IMR-90 (cell line): Measurements from ENCODE around the gene SGCE. TPM values are rescaled to one million over a fixed set of nuclear protein-coding genes. Genes with fewer than 3 reads are reported as not detected.
A peak's percentile ranks its signal among the peaks of the same experiment; 100 is the strongest.

Experiments
- ATAC-seq: fragments of 200-7000 bp; cut with Tn5 transposase; 2 replicates; pipeline ENCODE4 v1.9.1; 2020; ENCODE audit warnings: low read depth, mild to moderate bottlenecking, moderate library complexity
- BruUV-seq: library from RNA; stranded (reverse); fragments of 400-500 nt; replicated peaks from 2 replicates; lab custom pipeline; 2021; lab: Mats Ljungman, UMichigan
- CTCF ChIA-PET: fragments of 300-600 bp; formaldehyde crosslinking; extraction: SDS; loops from one replicate; lab custom pipeline; 2021; ENCODE audit warnings: antibody characterized with exemption; lab: Yijun Ruan, JAX
- POLR2A ChIA-PET: fragments of 300-600 bp; sonication (Branson Sonifier 250); formaldehyde crosslinking; loops from one replicate; lab custom pipeline; 2022; ENCODE audit warnings: antibody characterized with exemption; ENCODE audit not compliant: unreplicated experiment; lab: Charles Lee
- DNase-seq: peaks from one replicate; pipeline ENCODE4 v3.0.0; 2013
- H2AFZ ChIP-seq: replicated peaks from 2 replicates; pipeline ENCODE3; 2013; ENCODE audit warnings: low read length, mild to moderate bottlenecking; ENCODE audit not compliant: poor library complexity
- H2AK5ac ChIP-seq: 2 replicates; pipeline ENCODE4 v1.6.1; 2013; ENCODE audit warnings: low read depth, low read length, inconsistent platforms
- H2AK9ac ChIP-seq: replicated peaks from 2 replicates; pipeline ENCODE3; 2013; ENCODE audit warnings: mild to moderate bottlenecking, low read depth, low read length, moderate library complexity; ENCODE audit not compliant: poor library complexity
- H2BK120ac ChIP-seq: 2 replicates; pipeline ENCODE4 v1.6.1; 2013; ENCODE audit warnings: low read depth, low read length, inconsistent platforms
- H2BK15ac ChIP-seq: 3 replicates; pipeline ENCODE4 v1.6.1; 2013; ENCODE audit warnings: low read depth, low read length, inconsistent platforms
- H2BK20ac ChIP-seq: 2 replicates; pipeline ENCODE4 v1.6.1; 2013; ENCODE audit warnings: low read depth, mild to moderate bottlenecking, inconsistent platforms, low read length, moderate library complexity
- H2BK5ac ChIP-seq: 2 replicates; pipeline ENCODE4 v1.6.1; 2013; ENCODE audit warnings: mild to moderate bottlenecking, low read depth, low read length, inconsistent platforms; ENCODE audit not compliant: poor library complexity, severe bottlenecking
- H3K14ac ChIP-seq: replicated peaks from 2 replicates; pipeline ENCODE4 v1.6.1; 2013; ENCODE audit warnings: low read depth, low read length, inconsistent platforms
- H3K18ac ChIP-seq: 2 replicates; pipeline ENCODE4 v1.6.1; 2013; ENCODE audit warnings: low read depth, low read length, control low read depth
- H3K23ac ChIP-seq: 2 replicates; pipeline ENCODE4 v1.6.1; 2013; ENCODE audit warnings: low read depth, low read length, inconsistent platforms
- H3K27ac ChIP-seq: 2 replicates; pipeline ENCODE4 v1.5.1; 2013; ENCODE audit warnings: mild to moderate bottlenecking, control low read depth, low read length; ENCODE audit not compliant: insufficient read depth
- H3K27me3 ChIP-seq: 2 replicates; pipeline ENCODE4 v1.6.1; 2013; ENCODE audit warnings: low read length; ENCODE audit not compliant: control insufficient read depth, insufficient read depth
- H3K36me3 ChIP-seq: 2 replicates; pipeline ENCODE4 v1.6.1; 2013; ENCODE audit warnings: low read length, mixed read lengths; ENCODE audit not compliant: control insufficient read depth, insufficient read depth
- H3K4ac ChIP-seq: 2 replicates; pipeline ENCODE4 v1.6.1; 2013; ENCODE audit warnings: low read depth, low read length, inconsistent platforms
- H3K4me1 ChIP-seq: 2 replicates; pipeline ENCODE4 v1.6.1; 2013; ENCODE audit warnings: low read length, mixed read lengths; ENCODE audit not compliant: control insufficient read depth, insufficient read depth
- H3K4me2 ChIP-seq: 2 replicates; pipeline ENCODE4 v1.6.1; 2013; ENCODE audit warnings: low read depth, mild to moderate bottlenecking, control low read depth, low read length, moderate library complexity
- H3K4me3 ChIP-seq: 2 replicates; pipeline ENCODE4 v1.5.1; 2013; ENCODE audit warnings: low read depth, mild to moderate bottlenecking, control low read depth, low read length, moderate library complexity; ENCODE audit not compliant: insufficient read depth
- H3K56ac ChIP-seq: 2 replicates; pipeline ENCODE4 v1.6.1; 2013; ENCODE audit warnings: low read length, inconsistent platforms; ENCODE audit not compliant: insufficient read depth; ENCODE audit errors: extremely low read depth
- H3K79me1 ChIP-seq, 2 experiments: 2 replicates each; pipeline ENCODE4 v1.6.1; 2013; ENCODE audit warnings: low read length in 2 of 2, inconsistent platforms in 1 of 2, low read depth in 1 of 2
- H3K9ac ChIP-seq: 2 replicates; pipeline ENCODE4 v1.6.1; 2013; ENCODE audit warnings: low read depth, low read length, control low read depth
- H3K9me1 ChIP-seq: 2 replicates; pipeline ENCODE4 v1.6.1; 2013; ENCODE audit warnings: low read length, inconsistent platforms; ENCODE audit not compliant: insufficient read depth
- H3K9me3 ChIP-seq: 2 replicates; pipeline ENCODE4 v1.6.1; 2013; ENCODE audit warnings: low read length; ENCODE audit not compliant: control insufficient read depth, insufficient read depth
- H4K20me1 ChIP-seq: 2 replicates; pipeline ENCODE4 v1.6.1; 2013; ENCODE audit warnings: low read length, inconsistent platforms; ENCODE audit not compliant: insufficient read depth
- H4K5ac ChIP-seq: 2 replicates; pipeline ENCODE4 v1.6.1; 2013; ENCODE audit warnings: mild to moderate bottlenecking, low read depth, low read length, control low read depth
- H4K8ac ChIP-seq, 2 experiments: 2 replicates each; pipeline ENCODE4 v1.6.1; 2013; ENCODE audit warnings: low read depth in 2 of 2, low read length in 2 of 2, control low read depth in 1 of 2, inconsistent platforms in 1 of 2
- H4K91ac ChIP-seq: 2 replicates; pipeline ENCODE4 v1.6.1; 2013; ENCODE audit warnings: low read depth, low read length, inconsistent platforms; ENCODE audit not compliant: insufficient read depth
- CEBPB ChIP-seq: IDR thresholded peaks from 2 replicates; pipeline ENCODE4 v1.6.1; 2012; ENCODE audit warnings: low read depth, low read length, improper control_type of control experiment
- POLR2A ChIP-seq: IDR thresholded peaks from 2 replicates; pipeline ENCODE4 v1.6.1; 2012; ENCODE audit warnings: mild to moderate bottlenecking, low read depth, low read length
- WGBS, 2 experiments: methylation state at CpG; one replicate each; pipeline versions ENCODE4 v1.1.5 to v1.1.7; 2013; ENCODE audit warnings: missing lambda C conversion rate in 2 of 2; ENCODE audit not compliant: insufficient read length in 1 of 2; ENCODE audit errors: extremely low coverage in 2 of 2; 5-methylcytosine and 5-hydroxymethylcytosine counted together
- dilution Hi-C: fragments of 300-500 bp; cut with HindIII; formaldehyde crosslinking; loops from one replicate; pipeline ENCODE4 v1.14.3; 2018; ENCODE audit warnings: low sequenced_read_pairs; ENCODE audit not compliant: unreplicated experiment
- in situ Hi-C: fragments of 300-500 bp; cut with MboI; formaldehyde crosslinking; loops from 3 replicates; pipeline ENCODE4 v1.14.3; 2019; ENCODE audit warnings: low sequenced_read_pairs, inconsistent platforms, mixed read lengths
- intact Hi-C: fragments of 100-400 bp; cut with micrococcal nuclease; formaldehyde crosslinking; loops from 2 replicates; pipeline ENCODE4 v1.10.0; 2022
- polyA plus RNA-seq, 3 experiments: library from polyadenylated mRNA; depleted of rRNA; stranded (reverse); fragments of >200 nt; gene quantifications; 2 replicates each; pipeline ENCODE4 v1.2.3, GENCODE V29; 2012; ENCODE audit warnings: low replicate concordance in 1 of 3
- total RNA-seq: library from RNA; depleted of rRNA; stranded (reverse); fragments of >200 nt; gene quantifications from 2 replicates; pipeline ENCODE4 v1.2.3, GENCODE V29; 2012
- TF ChIP-seq, protein P1 (sequence below): conservative IDR thresholded peaks from 2 replicates; pipeline ENCODE4 v1.5.1; 2012; ENCODE audit warnings: mild to moderate bottlenecking, low read depth, low read length, improper control_type of control experiment

The SGCE gene
- total and polyA plus RNA-seq, 2 of the 4 experiments (the other 2 are of a cell fraction), result 39.4 to 40.5 TPM

DNA sequence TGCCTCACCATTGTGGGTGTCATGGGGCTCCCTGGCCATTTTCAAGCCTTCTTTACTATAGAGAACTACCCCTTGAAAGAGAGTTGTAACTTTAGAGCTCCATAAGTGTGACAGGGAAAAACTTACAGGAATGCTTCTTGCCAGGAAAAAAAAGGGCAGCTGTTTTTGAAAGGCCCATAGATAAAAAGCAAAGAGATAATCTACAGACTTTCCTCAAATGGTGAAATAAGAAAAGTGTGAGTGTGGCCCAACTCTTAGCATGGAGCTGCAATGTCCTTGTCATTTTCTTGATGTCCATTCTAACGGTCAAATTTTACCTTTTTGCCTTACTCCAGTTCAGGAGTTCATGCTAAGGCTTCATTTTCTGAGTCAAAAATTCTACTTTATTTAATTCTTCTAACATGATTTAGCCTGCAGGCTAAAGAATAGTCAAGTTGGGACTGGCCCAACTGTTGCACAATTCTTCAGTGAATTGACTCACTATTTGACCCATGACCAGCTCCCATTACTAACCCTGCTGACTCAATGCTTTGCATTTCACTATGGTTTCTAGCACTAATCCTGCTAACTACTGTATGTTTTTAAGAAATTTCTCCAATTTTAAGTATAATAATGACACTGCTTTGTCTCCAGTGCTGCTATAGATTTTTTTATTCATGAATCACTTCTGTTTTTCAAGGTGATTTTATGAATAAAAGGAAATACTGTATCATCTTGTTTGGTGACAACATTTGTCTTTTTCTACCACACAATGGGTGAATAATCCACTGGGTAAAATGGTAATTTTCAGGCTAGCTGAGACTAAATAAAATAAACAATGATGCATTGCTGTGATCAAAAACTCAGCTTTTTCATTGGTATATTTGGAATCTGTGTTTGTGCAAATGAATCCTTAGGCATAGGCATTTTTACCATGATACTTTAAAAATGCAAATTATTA is 41.4 kb upstream of the SGCE start (continued):
- TF ChIP-seq, protein P1, sequence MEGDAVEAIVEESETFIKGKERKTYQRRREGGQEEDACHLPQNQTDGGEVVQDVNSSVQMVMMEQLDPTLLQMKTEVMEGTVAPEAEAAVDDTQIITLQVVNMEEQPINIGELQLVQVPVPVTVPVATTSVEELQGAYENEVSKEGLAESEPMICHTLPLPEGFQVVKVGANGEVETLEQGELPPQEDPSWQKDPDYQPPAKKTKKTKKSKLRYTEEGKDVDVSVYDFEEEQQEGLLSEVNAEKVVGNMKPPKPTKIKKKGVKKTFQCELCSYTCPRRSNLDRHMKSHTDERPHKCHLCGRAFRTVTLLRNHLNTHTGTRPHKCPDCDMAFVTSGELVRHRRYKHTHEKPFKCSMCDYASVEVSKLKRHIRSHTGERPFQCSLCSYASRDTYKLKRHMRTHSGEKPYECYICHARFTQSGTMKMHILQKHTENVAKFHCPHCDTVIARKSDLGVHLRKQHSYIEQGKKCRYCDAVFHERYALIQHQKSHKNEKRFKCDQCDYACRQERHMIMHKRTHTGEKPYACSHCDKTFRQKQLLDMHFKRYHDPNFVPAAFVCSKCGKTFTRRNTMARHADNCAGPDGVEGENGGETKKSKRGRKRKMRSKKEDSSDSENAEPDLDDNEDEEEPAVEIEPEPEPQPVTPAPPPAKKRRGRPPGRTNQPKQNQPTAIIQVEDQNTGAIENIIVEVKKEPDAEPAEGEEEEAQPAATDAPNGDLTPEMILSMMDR, result no peak

GRCh38 chr7:94687810-94688209 is 31.9 kb upstream of the SGCE start:
- no peak overlapping the region for H2AK5ac ChIP-seq
- H2AK9ac ChIP-seq, result peak overlapping the region; percentile 75
- BruUV-seq, result no TSS peak
- intact Hi-C loops (no loop called here), in situ Hi-C loops (no loop called here), dilution Hi-C loops (no loop called here)
- no peak overlapping the region for H3K4me3 ChIP-seq
- no peaks in the 10 kb centered on the region for H3K9me1 ChIP-seq
- no peak overlapping the region for H3K4me2 ChIP-seq
- no peak overlapping the region for H2BK15ac ChIP-seq
- no peak overlapping the region for H3K14ac ChIP-seq
- no peak overlapping the region for H2BK120ac ChIP-seq
- no peak overlapping the region for H2BK5ac ChIP-seq
- ATAC-seq, result peak; percentile 73
- no peak overlapping the region for H2AFZ ChIP-seq
- WGBS, 2 experiments, result 20% methylated on average over 1 of the region's 2 CpGs; no CpG with 5 or more reads in 1 of the 2 experiments
- H4K20me1 ChIP-seq, result no peaks in the 10 kb centered on the region
- H3K36me3 ChIP-seq, result no peaks in the 10 kb centered on the region
- no peak overlapping the region for H3K56ac ChIP-seq
- H3K79me1 ChIP-seq, result no peaks in the 10 kb centered on the region
- ChIA-PET POLR2A (no interaction called here), CTCF (no interaction called here)
- no peak overlapping the region for H4K8ac ChIP-seq
- no peaks in the 10 kb centered on the region; the same call in 1 of the 2 replicates for H3K27me3 ChIP-seq
- no peak overlapping the region for H2BK20ac ChIP-seq
- H3K9me3 ChIP-seq, result no peaks in the 10 kb centered on the region
- H3K23ac ChIP-seq, result no peak overlapping the region
- H3K27ac ChIP-seq, result no peak overlapping the region
- no peak overlapping the region for H3K9ac ChIP-seq
- no peak overlapping the region for H4K5ac ChIP-seq
- DNase-seq, result peak; percentile 39
- no peak overlapping the region for H4K91ac ChIP-seq
- no peak overlapping the region for H3K4ac ChIP-seq
- TF ChIP-seq CEBPB (peak; percentile 59), POLR2A (no peak)
- peaks cover 2% of the 10 kb centered on the region; the same call in 1 of the 2 replicates for H3K4me1 ChIP-seq
- H3K18ac ChIP-seq, result no peak overlapping the region
